Breast epithelium (tissue), 3 donors: Measurements from ENCODE around the gene OR6C65.

ENCODE experiments used
- CTCF ChIP-seq, 3 donors: fragments of 450-650 bp; IDR thresholded peaks; one replicate each; pipeline ENCODE4 v1.5.1; 2016 to 2017; ENCODE audit warnings: antibody characterized with exemption in 3 of 3, mild to moderate bottlenecking in 3 of 3, moderate library complexity in 3 of 3
- POLR2A ChIP-seq: fragments of 450-650 bp; IDR thresholded peaks from one replicate; pipeline ENCODE4 v1.6.1; 2016; ENCODE audit warnings: antibody characterized with exemption, mild to moderate bottlenecking, moderate library complexity
- POLR2AphosphoS5 ChIP-seq, 3 donors: sonication (generic); formaldehyde crosslinking; IDR thresholded peaks; one replicate each; pipeline ENCODE4 v1.6.1; 2017; ENCODE audit warnings: antibody characterized with exemption in 3 of 3

GRCh38 chr12:55385891-55386290, 14.4 kb upstream of the OR6C65 start:
- TF ChIP-seq CTCF (IDR thresholded peaks at IDR 0.05) (no peak), POLR2AphosphoS5 (IDR thresholded peaks at IDR 0.05) (no peak), POLR2A (no peak)
